Fibroblast of pulmonary artery (primary cell): ENCODE results near the gene NUP153.

Experiments
- DNase-seq: peaks from one replicate; pipeline ENCODE4 v3.0.0-alpha.2; 2010; ENCODE audit warnings: low read depth
- H3K4me3 ChIP-seq: replicated peaks from 2 replicates; pipeline ENCODE4 v1.5.1; 2011; ENCODE audit warnings: low read depth, mild to moderate bottlenecking, control low read depth, low read length, moderate library complexity
- TF ChIP-seq, protein P1 (sequence below): IDR thresholded peaks from 2 replicates; pipeline ENCODE4 v1.5.1; 2011; ENCODE audit warnings: mild to moderate bottlenecking, control low read depth, low read length, inconsistent platforms; ENCODE audit errors: missing control alignments

NUP153 gene

DNA sequence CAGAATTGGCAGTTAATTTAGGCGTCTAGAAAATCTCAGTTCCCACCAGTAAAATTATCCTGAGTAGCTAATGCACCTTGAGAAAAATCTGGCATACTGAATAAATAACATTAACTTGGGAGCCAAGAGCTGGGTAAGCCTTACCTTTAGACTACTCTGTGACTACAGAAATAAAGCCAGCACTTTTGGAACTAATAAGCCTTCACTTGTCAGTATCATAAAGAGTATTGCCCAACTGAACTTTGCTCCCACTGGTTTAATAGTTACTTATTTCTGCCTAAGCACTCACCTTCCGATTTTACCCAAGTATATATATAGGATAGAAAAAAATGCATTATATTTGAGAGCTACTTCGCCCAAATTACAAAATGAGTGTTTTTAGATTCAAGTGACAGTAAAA is 95.9 kb downstream of the NUP153 start:
- TF ChIP-seq, protein P1, sequence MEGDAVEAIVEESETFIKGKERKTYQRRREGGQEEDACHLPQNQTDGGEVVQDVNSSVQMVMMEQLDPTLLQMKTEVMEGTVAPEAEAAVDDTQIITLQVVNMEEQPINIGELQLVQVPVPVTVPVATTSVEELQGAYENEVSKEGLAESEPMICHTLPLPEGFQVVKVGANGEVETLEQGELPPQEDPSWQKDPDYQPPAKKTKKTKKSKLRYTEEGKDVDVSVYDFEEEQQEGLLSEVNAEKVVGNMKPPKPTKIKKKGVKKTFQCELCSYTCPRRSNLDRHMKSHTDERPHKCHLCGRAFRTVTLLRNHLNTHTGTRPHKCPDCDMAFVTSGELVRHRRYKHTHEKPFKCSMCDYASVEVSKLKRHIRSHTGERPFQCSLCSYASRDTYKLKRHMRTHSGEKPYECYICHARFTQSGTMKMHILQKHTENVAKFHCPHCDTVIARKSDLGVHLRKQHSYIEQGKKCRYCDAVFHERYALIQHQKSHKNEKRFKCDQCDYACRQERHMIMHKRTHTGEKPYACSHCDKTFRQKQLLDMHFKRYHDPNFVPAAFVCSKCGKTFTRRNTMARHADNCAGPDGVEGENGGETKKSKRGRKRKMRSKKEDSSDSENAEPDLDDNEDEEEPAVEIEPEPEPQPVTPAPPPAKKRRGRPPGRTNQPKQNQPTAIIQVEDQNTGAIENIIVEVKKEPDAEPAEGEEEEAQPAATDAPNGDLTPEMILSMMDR = no peak
- H3K4me3 ChIP-seq = no peak overlapping the region
- DNase-seq = no peak

DNA sequence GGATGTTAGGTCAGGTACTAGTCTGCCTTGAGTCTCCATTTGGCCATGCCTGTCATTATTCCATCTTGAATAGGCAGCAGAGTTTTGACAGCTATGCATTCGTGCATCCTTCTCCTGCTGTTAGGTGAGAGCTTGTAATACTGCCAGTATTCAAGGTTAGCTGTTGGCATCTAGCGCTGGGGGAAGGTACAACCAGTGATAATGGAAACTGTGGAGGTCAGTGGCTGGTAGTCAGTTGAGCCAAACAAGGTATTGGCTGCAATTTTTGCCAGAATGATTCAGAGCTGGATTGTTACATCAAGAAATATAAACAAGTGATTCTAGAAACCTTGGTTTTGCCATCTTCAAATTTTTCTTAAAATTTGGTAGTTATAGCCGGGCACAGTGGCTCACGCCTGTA is 100.1 kb downstream of the NUP153 start:
- no peak overlapping the region for H3K4me3 ChIP-seq
- TF ChIP-seq, protein P1 = no peak
- no peak for DNase-seq

DNA sequence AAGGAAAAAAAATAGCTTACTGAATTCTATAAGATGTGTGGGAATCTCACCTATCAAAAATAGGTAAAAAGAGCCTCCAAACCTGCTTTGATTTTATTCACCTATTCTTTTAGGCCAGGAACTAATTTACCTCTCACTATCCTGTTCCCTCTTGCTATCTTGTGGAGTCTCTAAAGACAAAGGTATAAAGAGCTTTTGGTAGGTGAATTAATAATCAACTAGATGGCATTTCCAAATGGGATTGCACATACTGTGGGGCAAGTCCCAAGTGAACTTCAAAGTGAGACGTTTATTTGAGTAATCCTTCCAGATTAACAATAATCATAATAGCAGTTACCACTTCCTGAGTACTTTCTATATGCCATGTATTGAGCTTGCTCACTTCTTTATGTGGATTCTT is 103.8 kb downstream of the NUP153 start:
- TF ChIP-seq, protein P1 = no peak
- DNase-seq = no peak
- H3K4me3 ChIP-seq = no peak overlapping the region

DNA sequence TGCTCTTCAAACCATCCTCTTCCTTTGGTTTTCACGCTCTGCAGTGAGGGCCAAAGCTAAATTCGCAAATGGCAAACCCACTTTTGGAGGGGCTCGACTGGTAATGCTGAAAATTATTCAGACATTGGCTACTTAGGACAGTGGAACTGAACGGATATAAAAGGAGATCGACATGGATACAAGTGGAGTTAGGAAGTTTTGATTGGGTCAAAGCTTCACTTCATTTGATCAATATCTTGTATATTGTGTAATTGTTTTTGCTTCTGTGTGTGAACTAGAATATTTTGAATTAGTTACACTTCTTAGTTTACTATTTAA is 105.4 kb downstream of the NUP153 start:
- H3K4me3 ChIP-seq = peak overlapping the region; percentile 76
- TF ChIP-seq, protein P1 = no peak
- DNase-seq = peak; percentile 5

DNA sequence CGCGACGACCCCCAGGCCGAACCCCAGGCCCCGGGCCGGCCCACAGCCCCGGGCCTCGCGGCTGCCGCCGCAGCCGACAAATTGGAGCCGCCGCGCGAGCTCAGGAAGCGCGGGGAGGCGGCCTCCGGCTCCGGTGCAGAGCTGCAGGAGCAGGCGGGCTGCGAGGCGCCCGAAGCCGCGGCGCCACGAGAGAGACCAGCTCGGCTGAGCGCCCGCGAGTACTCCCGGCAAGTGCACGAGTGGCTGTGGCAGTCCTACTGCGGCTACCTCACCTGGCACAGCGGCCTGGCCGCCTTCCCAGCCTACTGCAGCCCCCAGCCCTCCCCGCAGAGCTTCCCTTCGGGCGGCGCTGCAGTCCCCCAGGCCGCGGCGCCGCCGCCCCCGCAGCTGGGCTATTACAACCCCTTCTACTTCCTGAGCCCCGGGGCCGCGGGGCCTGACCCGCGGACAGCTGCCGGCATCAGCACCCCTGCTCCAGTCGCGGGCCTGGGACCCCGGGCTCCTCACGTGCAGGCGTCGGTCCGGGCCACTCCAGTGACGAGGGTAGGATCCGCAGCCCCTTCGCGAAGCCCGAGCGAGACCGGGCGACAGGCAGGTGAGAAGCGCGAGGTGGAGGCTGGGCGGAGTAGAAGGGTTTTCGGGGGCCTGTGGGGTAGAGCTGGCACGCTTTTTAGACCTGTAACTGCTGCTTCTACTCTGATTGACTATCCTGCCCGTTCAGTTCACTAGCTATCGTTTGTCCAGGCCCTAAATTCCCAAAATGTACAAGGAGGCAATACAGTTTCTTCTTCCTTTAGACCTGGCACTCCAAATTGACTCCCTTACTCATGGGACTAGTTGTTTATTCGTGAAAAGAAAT is 106.0 kb downstream of the NUP153 start:
- TF ChIP-seq, protein P1 = no peak
- DNase-seq = peak; percentile 24
- H3K4me3 ChIP-seq = peak overlapping the region; percentile 76

DNA sequence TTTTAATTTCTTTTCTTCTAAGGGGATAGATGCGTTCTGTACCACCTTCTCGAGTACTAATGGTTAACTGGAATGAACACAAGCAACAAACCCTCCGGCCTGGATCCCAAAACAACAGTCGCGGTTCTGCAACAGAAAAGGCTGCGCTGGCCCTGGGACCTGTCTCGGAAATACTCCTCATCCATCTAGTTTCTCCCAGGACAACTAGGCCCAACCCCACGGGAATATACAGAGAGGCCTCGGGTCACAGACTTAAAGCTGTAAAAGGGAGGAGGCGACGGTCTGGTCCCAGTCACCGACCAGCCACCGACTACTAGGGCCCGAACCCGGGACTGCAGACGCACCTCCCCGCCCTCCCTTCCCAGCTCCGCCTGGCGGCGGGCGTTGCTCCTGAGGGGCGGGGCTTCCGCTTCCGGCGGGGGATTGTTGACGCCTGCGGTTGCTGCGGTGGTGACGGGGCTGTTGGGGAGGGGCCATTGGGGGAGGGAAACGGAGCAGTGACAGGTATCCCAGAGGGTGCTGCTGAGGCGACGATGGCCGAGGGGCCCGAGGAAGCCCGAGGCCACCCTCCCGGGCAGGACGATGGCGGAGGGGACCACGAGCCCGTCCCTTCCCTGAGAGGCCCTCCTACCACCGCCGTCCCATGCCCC is 106.7 kb downstream of the NUP153 start, which contains the start of gene FAM8A1:
Gene FAM8A1 (plus strand): TSS at position 426 of the 650 bp plus-strand sequence. CDS start 108 bp downstream, at position 534.
- TF ChIP-seq, protein P1 = peak; percentile 54
- peak within 1 kb of the TSS; percentile 76 for H3K4me3 ChIP-seq
- DNase-seq = peak; percentile 88

DNA sequence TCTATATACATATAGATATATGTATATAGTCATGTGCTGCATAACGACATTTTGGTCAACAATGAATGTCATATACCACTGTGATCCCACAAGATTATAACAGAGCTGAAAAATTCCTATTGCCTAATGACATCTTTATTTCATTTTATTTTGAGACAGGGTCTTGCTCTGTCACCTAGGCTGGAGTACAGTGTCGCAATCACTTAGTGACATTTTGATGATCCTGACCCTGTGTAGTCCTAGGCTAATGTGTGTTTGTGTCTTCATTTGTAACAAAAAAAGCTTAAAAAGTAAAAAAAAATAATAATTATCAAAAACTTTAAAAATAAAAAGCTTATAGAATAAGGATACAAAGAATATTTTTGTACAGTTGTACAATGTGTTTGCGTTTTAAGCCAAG is 110.6 kb downstream of the NUP153 start:
- TF ChIP-seq, protein P1 = no peak
- no peak for DNase-seq
- H3K4me3 ChIP-seq = no peak overlapping the region
